HG03469 (cell line): ENCODE measurements around the gene SLX9.

Source experiments
- ATAC-seq: cut with Tn5 transposase; IDR thresholded peaks from one replicate; pipeline ENCODE4 v1.9.1; 2021; ENCODE audit warnings: mild to moderate bottlenecking, moderate library complexity, moderate number of reproducible peaks; ENCODE audit not compliant: unreplicated experiment

SLX9 gene

DNA sequence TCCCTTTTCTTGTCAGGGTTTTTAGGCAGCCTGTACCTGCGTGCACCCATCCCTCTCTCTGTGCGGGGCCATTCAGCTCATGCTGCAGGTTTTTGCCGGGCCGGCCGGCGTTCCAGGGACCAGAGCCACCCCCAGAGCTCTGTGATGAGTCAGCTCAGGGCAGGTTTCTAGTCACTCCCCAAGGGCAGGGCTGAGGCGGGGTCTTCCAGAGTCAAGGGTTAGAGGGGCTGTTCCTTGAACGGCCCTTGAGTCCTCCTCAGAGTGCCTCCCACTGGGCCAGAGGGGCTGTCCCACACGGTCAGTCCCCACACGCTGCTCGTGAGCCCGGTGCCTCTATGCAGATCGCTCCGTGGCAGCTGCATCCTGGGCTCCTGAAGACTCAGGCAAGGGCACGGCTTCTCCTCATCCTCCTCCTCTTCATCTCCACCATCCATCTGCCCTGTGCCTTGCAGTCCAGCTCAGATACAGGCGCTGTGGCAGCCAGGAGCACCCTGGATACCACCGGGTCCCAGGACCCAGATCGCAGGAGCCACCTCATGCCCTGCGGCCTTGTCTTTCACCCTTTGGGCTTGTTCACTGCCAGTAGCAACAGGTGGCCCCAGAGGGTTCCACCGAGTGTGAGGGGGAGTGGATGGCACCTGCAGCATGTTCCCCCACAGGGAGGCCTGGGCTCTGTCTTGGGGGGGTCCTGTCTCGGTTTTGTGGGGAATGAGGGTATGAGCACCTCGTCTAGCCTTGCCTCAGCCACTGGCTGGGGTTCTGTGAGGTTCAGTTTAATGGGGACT is 17.4 kb downstream of the SLX9 start:
- ATAC-seq = no peak

GRCh38 chr21:44957901-44958451 is 18.1 kb downstream of the SLX9 start:
- no peak for ATAC-seq

GRCh38 chr21:44958471-44959191 is 18.8 kb downstream of the SLX9 start:
- no peak for ATAC-seq

DNA sequence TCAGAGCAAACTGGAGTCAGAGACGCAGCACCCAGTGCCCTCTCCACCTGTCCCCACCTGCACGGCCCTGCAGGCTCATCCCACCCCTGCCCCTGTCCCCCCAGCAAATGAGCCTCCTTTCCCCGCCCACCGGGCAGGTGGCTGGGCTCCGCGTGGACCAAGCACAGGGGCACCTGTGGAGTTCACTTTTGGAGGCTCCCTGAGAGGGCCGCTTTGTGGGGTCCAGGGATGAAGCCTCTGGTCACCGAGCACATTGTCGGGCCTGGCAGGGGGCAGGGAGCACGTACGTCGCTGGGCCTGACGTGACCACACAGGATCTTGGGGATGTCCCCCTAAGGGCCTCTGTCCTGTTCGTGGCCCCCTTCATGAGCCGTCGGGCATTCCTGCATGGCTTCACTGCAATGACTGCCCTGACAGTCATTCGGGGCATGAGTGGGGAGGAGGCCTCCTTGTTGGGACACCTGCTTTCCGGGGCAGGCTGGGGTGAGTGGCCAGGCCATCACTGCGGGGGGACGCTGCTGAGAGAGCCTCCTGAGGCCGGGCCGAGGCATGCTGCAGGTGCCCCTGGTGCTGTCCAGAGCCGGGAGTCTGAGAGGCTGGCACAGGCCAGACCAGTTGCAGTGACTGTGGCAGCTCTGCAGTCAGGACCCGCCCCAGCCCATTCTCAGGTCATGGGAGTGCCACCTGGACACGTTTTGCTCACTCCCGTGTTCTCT is 19.7 kb downstream of the SLX9 start:
- ATAC-seq = no peak

GRCh38 chr21:44960141-44961092 is 20.6 kb downstream of the SLX9 start:
- ATAC-seq = no peak

- ATAC-seq = no peak
These were observed 22.7 kb downstream of the SLX9 start for GRCh38 chr21:44962403-44962966.

DNA sequence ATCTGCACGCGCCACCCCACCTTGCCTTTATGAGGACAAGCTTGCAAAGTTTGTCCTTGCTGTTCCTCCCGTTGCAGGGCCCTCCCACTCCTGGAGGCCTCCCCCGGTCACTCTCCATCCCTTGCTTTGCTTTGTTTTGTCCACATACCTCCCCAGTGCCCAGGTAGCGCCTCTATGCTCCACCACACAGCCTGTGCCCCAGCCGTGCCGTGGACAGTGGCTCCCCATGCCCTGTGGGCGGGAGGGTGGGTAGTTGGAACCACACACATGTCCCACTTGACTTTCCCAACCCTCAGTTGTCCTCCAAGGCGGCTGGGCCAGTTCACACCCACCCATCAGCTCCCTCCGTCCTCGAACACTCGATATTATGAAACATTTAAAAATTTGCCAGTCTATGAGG is 24.6 kb downstream of the SLX9 start:
- ATAC-seq = no peak

GRCh38 chr21:44965251-44966022 is 25.6 kb downstream of the SLX9 start:
- no peak for ATAC-seq

DNA sequence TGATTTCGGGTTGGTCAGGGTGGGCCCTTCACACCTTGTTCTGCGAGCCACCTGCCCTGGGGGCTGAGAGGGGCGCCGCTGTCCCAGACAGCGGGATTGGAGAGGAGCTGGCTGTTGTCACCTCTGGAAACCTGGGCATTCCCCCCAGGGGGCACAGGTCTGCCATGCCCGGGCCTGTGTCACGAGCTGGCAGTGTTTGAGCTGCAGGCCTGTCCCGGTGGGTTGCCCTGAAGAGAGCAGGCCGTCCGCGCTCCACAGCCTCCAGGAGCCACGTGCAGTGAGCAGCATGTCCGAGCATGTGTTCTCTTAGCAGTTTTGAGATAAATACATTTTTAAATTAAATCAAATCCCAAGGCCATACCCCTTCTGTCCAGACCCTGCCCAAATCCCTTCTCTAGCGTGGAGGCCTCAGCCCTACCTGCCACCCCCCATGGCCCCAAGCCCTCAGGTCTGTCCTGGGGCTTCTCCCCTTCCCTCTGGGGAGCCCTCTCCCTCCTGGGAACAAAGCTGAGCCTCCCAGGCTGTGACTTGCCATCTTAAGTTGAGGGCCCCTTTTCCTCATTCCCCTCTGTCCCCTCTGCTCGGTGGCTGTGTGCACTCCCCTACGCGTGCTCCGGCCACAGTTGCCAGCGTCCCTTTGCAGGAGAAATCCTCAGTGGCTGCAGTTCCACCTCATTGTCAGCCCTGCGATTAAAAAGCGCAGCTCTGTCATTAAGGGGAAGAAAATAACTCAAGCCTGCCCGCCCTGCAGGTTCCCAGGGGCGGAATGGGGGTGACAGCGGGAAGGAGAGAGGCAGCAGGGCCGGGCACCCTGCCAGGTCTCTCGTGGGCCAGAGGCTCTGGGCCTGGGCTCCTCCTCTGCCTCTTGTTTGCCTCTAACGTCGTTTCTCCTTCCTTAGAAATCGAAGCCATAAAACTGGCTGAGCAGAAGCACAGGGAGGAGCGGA is 26.6 kb downstream of the SLX9 start:
- ATAC-seq = no peak

DNA sequence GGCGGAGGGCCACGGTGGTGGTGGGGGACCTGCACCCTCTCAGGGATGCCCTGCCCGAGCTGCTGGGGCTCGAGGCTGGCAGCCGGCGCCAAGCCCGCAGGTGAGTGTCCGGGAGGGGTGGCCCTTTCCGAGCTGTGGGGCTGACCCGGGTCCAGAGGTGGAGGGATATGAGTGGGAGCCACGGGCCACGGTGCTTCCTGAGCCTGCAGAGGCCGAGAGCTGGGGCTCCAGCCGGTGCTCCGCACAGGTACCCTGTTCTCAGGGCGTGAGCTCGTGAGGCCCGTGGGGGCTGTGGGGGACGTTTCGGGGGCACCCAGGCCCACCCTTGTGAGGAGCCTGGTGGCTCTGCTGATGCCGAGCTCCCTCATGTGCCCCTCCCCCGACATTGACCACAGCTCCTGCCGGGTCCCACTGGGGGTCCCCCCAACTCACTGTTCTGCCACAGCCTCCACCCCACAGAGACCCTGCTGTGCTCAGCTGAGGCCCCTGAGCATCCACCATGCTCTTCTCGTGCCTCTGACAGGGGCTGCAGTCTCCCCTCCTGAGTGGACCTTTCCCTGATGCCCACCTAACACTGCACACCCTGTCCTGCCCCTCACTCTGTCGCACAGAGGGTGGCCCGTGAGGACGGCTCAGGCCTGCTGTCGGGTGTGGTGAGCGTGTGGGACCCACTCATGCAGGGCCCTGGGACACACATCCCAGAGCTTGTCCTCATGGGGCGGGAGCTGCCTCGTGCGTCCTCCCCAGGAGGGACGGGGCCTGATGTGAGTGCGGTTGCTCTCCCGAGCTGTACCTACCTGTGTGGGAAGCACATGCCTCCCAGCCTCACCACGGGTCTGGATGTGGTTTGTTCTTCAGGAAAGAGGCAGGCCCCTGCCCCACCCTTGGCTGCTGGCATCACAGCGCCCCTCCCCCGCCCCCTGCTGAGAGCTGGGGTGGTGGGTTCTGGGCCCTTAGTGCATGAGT is 27.5 kb downstream of the SLX9 start:
- ATAC-seq = no peak

GRCh38 chr21:44969066-44969670 is 29.3 kb downstream of the SLX9 start:
- ATAC-seq = no peak

- no peak for ATAC-seq
These were observed 30.3 kb downstream of the SLX9 start for GRCh38 chr21:44969931-44970755.

DNA sequence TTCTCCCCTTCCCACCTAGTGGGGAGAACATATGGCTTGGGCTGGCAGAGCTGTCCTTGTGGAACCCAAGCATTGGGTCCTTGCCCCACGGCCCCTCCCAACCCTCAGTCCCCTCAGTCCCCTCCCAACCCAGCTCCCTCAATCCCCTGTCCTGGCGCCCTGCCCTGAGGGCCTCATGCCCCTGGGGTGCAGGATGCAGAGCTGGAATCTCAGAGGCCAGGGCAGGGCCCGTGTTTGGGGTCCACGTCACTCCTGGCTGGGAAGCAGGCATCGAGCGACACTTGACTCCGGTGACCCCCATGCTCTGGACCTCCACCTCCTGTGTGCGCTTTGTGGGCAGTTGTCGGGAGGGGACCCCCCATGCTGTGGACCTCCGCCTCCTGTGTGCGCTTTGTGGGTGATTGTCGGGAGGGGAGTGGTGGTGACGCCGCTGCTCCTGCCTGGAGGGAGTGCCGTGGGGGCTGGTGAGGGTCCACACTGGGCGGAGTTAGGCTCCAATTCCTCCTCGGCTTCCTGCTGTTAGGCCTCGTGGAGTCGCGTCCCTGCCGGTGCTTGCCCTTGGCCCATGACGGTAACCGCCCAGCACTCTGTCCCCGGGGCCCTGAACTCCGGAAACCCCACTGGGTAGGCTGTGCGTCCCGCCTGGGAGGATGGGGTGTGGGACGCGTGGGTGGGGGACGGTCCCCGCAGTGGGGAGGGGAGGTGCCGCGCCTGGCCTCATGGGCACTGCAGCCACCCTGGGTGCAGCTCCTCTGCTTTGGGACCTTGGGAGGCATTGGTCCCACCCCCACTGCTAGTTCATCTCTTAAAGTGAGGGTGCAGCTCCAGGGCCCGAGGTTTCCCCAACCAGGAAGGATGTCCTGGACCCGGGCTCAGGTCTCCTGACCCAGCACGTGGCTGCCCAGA is 31.2 kb downstream of the SLX9 start:
- ATAC-seq = no peak

GRCh38 chr21:44971672-44971995 is 31.8 kb downstream of the SLX9 start:
- no peak for ATAC-seq

DNA sequence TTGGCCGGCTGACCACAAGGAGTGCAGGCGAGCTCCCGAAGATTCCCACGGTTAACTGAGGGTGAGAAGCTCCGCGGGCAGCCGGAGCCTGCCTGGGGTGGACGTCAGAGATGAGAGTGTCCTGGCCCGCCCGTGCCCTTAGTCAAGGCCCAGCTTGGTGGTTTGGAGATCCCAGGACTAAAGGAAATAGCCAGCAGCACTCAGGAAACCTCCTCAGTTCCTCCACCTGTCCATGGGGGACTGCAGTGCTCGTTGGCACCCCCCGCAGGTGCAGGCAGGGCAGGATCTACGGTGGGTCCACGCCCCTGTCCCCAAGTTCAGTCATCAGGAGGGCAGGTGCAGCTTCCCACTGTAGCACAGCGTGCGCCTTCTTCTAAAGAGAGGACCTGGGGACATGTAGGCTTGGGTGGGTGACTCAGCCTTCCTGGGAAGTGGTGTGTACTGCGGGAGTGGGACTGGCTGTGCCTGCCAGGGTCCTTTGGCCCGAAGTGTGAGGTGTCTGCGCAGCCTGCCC is 32.5 kb downstream of the SLX9 start:
- no peak for ATAC-seq
